Measurements from ENCODE around the gene NUDT16. TPM values are rescaled to one million over a fixed set of nuclear protein-coding genes. Genes with fewer than 3 reads are reported as not detected.

NUDT16 gene
- total RNA-seq, 1 donor from 2014 or later = 7.7 TPM

Other genes with a start within 250 kb of the NUDT16 start
- gene MRPL3, start 121.2 kb downstream of the NUDT16 start, total RNA-seq = 65.6 TPM

Data from esophagus mucosa (tissue), 1 donor.